NCI-H1417 treated with DMSO at 0.1 percent for 48 hours (cell line): ENCODE results near the gene KRCC1.
A peak's percentile ranks its signal among the peaks of the same experiment; 100 is the strongest.
"Not testable (repeated sequence)": the region's sequence is repeated elsewhere in the genome, so short reads cannot be mapped to it uniquely, and the experiment has no call there.

ENCODE experiments used
- DNase-seq: peaks from one replicate; lab custom pipeline; 2025; lab: John Stamatoyannopoulos, UW

The KRCC1 gene

GRCh38 chr2:88074854-88075292 is 19.3 kb upstream of the KRCC1 start:
- DNase-seq: no peak

GRCh38 chr2:88074150-88074549 is 18.6 kb upstream of the KRCC1 start:
- DNase-seq: no peak

GRCh38 chr2:88071365-88071764 is 15.8 kb upstream of the KRCC1 start:
- DNase-seq: no peak

GRCh38 chr2:88070055-88070454 is 14.5 kb upstream of the KRCC1 start:
- DNase-seq: no peak

- DNase-seq: no peak
Measured at GRCh38 chr2:88069117-88069516, 13.5 kb upstream of the KRCC1 start.

GRCh38 chr2:88068044-88068443 is 12.5 kb upstream of the KRCC1 start:
- no peak for DNase-seq

- DNase-seq: no peak
Measured at GRCh38 chr2:88067598-88067997, 12.0 kb upstream of the KRCC1 start, which contains the start of gene SMYD1. TSS of gene SMYD1 (plus strand) at chr2:88067825. CDS start at chr2:88067865, 40 bp downstream.

- no peak for DNase-seq
Measured at GRCh38 chr2:88067189-88067588, 11.6 kb upstream of the KRCC1 start.

- DNase-seq: no peak
Measured at GRCh38 chr2:88066543-88066942, 11.0 kb upstream of the KRCC1 start.

GRCh38 chr2:88061295-88061694 is 5.7 kb upstream of the KRCC1 start:
- DNase-seq: no peak

- DNase-seq: no peak
Measured at GRCh38 chr2:88060907-88061275, 5.3 kb upstream of the KRCC1 start.

GRCh38 chr2:88059979-88060906 is 4.7 kb upstream of the KRCC1 start:
- DNase-seq: peak; percentile 1

GRCh38 chr2:88058191-88058590 is 2.6 kb upstream of the KRCC1 start:
- no peak for DNase-seq

GRCh38 chr2:88057437-88057844 is 1.9 kb upstream of the KRCC1 start:
- no peak for DNase-seq

GRCh38 chr2:88054782-88055370 is 707 bp downstream of the KRCC1 start:
- DNase-seq: no peak

GRCh38 chr2:88053934-88054781 is 1.4 kb downstream of the KRCC1 start:
- no peak for DNase-seq

GRCh38 chr2:88053296-88053695 is 2.3 kb downstream of the KRCC1 start:
- no peak for DNase-seq

GRCh38 chr2:88051792-88052191 is 3.8 kb downstream of the KRCC1 start:
- DNase-seq: no peak

GRCh38 chr2:88049622-88050021 is 6.0 kb downstream of the KRCC1 start:
- no peak for DNase-seq

- no peak for DNase-seq
Measured at GRCh38 chr2:88048541-88048940, 7.0 kb downstream of the KRCC1 start.

- not testable (repeated sequence) for DNase-seq
Measured at GRCh38 chr2:88045561-88045960, 10.0 kb downstream of the KRCC1 start.

GRCh38 chr2:88042476-88042875 is 13.1 kb downstream of the KRCC1 start:
- no peak for DNase-seq
